Lung microvascular endothelial cell (primary cell): Measurements from ENCODE around the gene LDLRAD4. TPM values are rescaled to one million over a fixed set of nuclear protein-coding genes. Genes with fewer than 3 reads are reported as not detected.

ENCODE experiments used
- total RNA-seq: library from RNA; depleted of rRNA; stranded (reverse); fragments of >200 nt; gene quantifications from 2 replicates; pipeline ENCODE4 v1.2.1, GENCODE V29; 2014

Gene LDLRAD4
- total RNA-seq, 1 donor from 2014 or later = 22.2 TPM

Other genes with a start within 250 kb of the LDLRAD4 start
- gene CEP192, start 227.4 kb upstream of the LDLRAD4 start, total RNA-seq = 16.1 and 24.4 TPM in 2 replicates